GM23338 (cell line): ENCODE data around the gene SAC3D1. TPM values are rescaled to one million over a fixed set of nuclear protein-coding genes. Genes with fewer than 3 reads are reported as not detected.

Experiments used
- ATAC-seq: fragments of 200-7000 bp; cut with Tn5 transposase; 3 replicates; pipeline ENCODE4 v1.9.1; 2020
- DNase-seq: peaks from one replicate; pipeline ENCODE4 v3.0.0-alpha.2; 2015; ENCODE audit warnings: low spot score
- H2AFZ ChIP-seq: fragments of 200-600 bp; sonication (generic); 2 replicates; pipeline ENCODE4 v1.8.0; 2016; ENCODE audit warnings: antibody characterized with exemption, mild to moderate bottlenecking, moderate library complexity
- H3F3A ChIP-seq: fragments of 200-600 bp; sonication (generic); replicated peaks from 2 replicates; pipeline ENCODE4 v1.8.0; 2017; ENCODE audit warnings: antibody characterized with exemption, mixed run types, low read depth
- H3K27ac ChIP-seq: fragments of 200-600 bp; sonication (generic); 2 replicates; pipeline ENCODE4 v1.6.1; 2016; ENCODE audit warnings: low read depth
- H3K27me3 ChIP-seq: fragments of 200-600 bp; sonication (generic); 2 replicates; pipeline ENCODE4 v1.8.0; 2016; ENCODE audit warnings: mild to moderate bottlenecking, mixed run types, moderate library complexity; ENCODE audit not compliant: insufficient read depth
- H3K36me3 ChIP-seq: fragments of 200-600 bp; sonication (generic); 2 replicates; pipeline ENCODE4 v1.8.0; 2016; ENCODE audit warnings: mild to moderate bottlenecking; ENCODE audit not compliant: insufficient read depth
- H3K4me1 ChIP-seq: fragments of 200-600 bp; sonication (generic); 2 replicates; pipeline ENCODE4 v1.8.0; 2016; ENCODE audit warnings: mild to moderate bottlenecking, moderate library complexity; ENCODE audit not compliant: insufficient read depth
- H3K4me2 ChIP-seq: fragments of 200-600 bp; sonication (generic); 2 replicates; pipeline ENCODE4 v1.7.1; 2017; ENCODE audit warnings: mixed run types
- H3K4me3 ChIP-seq: fragments of 200-600 bp; sonication (generic); 2 replicates; pipeline ENCODE4 v1.6.1; 2016; ENCODE audit warnings: mixed run types
- H3K79me2 ChIP-seq: fragments of 200-600 bp; sonication (generic); replicated peaks from 2 replicates; pipeline ENCODE4 v1.8.0; 2017; ENCODE audit warnings: mild to moderate bottlenecking; ENCODE audit not compliant: insufficient read depth
- H3K9me2 ChIP-seq: fragments of 200-600 bp; sonication (generic); 2 replicates; pipeline ENCODE4 v1.8.0; 2017; ENCODE audit not compliant: insufficient read depth
- H4K20me1 ChIP-seq: fragments of 200-600 bp; sonication (generic); replicated peaks from 2 replicates; pipeline ENCODE4 v1.8.0; 2017; ENCODE audit warnings: mild to moderate bottlenecking; ENCODE audit not compliant: insufficient read depth
- H3K27ac Mint-ChIP-seq: 2 replicates; pipeline ENCODE4 v1.8.0; 2020; ENCODE audit warnings: inconsistent platforms, mild to moderate bottlenecking, moderate library complexity, mixed read lengths
- H3K27me3 Mint-ChIP-seq: 3 replicates; pipeline ENCODE4 v1.8.0; 2022; ENCODE audit warnings: low read depth, mild to moderate bottlenecking, moderate library complexity, mixed read lengths, inconsistent platforms; ENCODE audit not compliant: insufficient read depth, poor library complexity
- H3K36me3 Mint-ChIP-seq: 3 replicates; pipeline ENCODE4 v1.8.0; 2021; ENCODE audit warnings: low read depth, mild to moderate bottlenecking, inconsistent platforms, moderate library complexity, mixed read lengths
- H3K4me1 Mint-ChIP-seq: 3 replicates; pipeline ENCODE4 v1.8.0; 2020; ENCODE audit warnings: mild to moderate bottlenecking, inconsistent platforms, mixed read lengths
- H3K4me3 Mint-ChIP-seq: 3 replicates; pipeline ENCODE4 v1.8.0; 2021; ENCODE audit warnings: moderate library complexity, mild to moderate bottlenecking, inconsistent platforms, mixed read lengths
- H3K9me3 Mint-ChIP-seq: 3 replicates; pipeline ENCODE4 v1.8.0; 2020; ENCODE audit warnings: moderate library complexity, mild to moderate bottlenecking, inconsistent platforms, mixed read lengths
- EZH2 ChIP-seq: fragments of 200-600 bp; sonication (generic); IDR thresholded peaks from one replicate; pipeline ENCODE4 v1.8.0; 2017; ENCODE audit warnings: antibody characterized with exemption, mild to moderate bottlenecking, low read depth; ENCODE audit not compliant: unreplicated experiment
- EZH2phosphoT487 ChIP-seq: fragments of 200-600 bp; sonication (generic); IDR thresholded peaks from one replicate; pipeline ENCODE4 v1.8.1; 2018; ENCODE audit warnings: antibody characterized with exemption; ENCODE audit not compliant: unreplicated experiment
- NANOG ChIP-seq: IDR thresholded peaks from 2 replicates; pipeline ENCODE4 v1.6.1; 2016; ENCODE audit warnings: antibody characterized with exemption, borderline replicate concordance
- POLR2AphosphoS5 ChIP-seq: IDR thresholded peaks from 2 replicates; pipeline ENCODE4 v1.6.1; 2016; ENCODE audit warnings: antibody characterized with exemption, low read depth
- ZNF331 ChIP-seq: fragments of 250-450 bp; sonication (Bioruptor Pico); IDR thresholded peaks from 2 replicates; pipeline ENCODE4 v1.5.0; 2020; ENCODE audit warnings: low read depth, mild to moderate bottlenecking, moderate library complexity
- polyA plus RNA-seq: library from polyadenylated mRNA; unstranded; fragments of >200 nt; fragmentation: Nextera tagmentation; extraction: Ambion mirVana; gene quantifications from 2 replicates; pipeline ENCODE4 v1.2.1, GENCODE V29; 2016
- total RNA-seq: library from RNA; depleted of rRNA; stranded (reverse); fragments of >200 nt; shearing (Covaris generic); gene quantifications from 2 replicates; pipeline ENCODE4 v1.2.3, GENCODE V29; 2014
- TF ChIP-seq, protein P1 (sequence below): IDR thresholded peaks from 2 replicates; pipeline ENCODE4 v1.6.1; 2016; ENCODE audit warnings: antibody characterized with exemption
- TF ChIP-seq, protein P2 (sequence below), 2 experiments: fragments of 200-600 bp in 1 of 2; sonication (generic) in 1 of 2; conservative IDR thresholded peaks; 2 replicates each; pipeline versions ENCODE4 v1.5.1 to v1.6.1; 2016 to 2017; ENCODE audit warnings: antibody characterized with exemption in 2 of 2, low read depth in 2 of 2, mild to moderate bottlenecking in 2 of 2, moderate library complexity in 1 of 2
- TF ChIP-seq, protein P3 (sequence below): IDR thresholded peaks from one replicate; pipeline ENCODE4 v1.6.1; 2018; ENCODE audit warnings: antibody characterized with exemption; ENCODE audit not compliant: unreplicated experiment

SAC3D1 gene
- total and polyA plus RNA-seq, 2 experiments from 2014 or later, result 21.6 to 30.3 TPM

DNA sequence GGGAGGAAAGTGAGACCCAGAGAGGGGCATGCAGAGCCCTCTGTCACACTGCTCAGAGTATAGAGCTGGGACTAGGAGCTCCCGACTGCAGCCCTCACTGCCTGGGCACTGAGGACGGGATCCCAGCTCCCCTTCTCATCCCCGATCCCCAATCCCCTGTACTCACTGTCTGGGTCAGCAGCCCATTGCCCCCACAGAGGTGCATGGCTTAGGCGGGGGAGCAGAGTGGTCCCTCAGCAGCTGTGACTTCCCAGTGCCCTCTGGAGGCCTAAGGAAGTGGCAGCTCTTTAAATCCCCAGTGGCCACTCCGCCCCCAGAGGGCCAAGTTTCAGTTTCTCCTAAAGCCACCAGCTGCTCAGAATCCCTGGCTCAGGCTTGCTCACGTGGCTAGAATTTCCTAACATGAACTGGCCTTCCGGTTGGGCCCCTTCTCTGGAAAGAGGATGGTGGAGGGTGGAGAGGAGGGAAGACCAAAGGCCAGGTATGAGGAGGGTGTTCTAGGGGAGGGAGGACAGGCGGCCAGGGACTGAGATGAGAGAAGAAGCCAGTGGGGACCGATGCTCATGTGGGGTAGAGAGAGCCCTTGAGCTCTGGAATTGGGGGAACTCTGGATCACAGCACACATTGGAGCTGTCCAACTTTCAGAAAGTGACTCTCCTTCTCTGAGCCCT, 44.2 kb upstream of the SAC3D1 start, which contains the start of gene BATF2:
BATF2 (minus strand) TSS at position 262 of the 671 bp plus-strand sequence; CDS start at position 205, 57 bp downstream.
- Histone ChIP-seq H3K79me2 (no peaks in the 10 kb centered on the region), H3K27me3 (no peaks in the 10 kb centered on the region), H3K36me3 (no peaks in the 10 kb centered on the region), H3K4me1 (peaks cover 11% of the 10 kb centered on the region), H3K4me2 (peak within 1 kb of the TSS; percentile 61), H3K9me2 (no peaks in the 10 kb centered on the region), H3K4me3 (peak within 1 kb of the TSS; percentile 26; the same call in 1 of the 2 replicates), H3F3A (no peaks in the 10 kb centered on the region), H3K27ac (0 out of 2 replicates have a peak within 1 kb of the TSS, but pooled peaks have one; percentile 26), H2AFZ (peak within 1 kb of the TSS; percentile 97), H4K20me1 (no peaks in the 10 kb centered on the region)
- DNase-seq (peak; percentile 94), ATAC-seq (peak; percentile 96)
- peaks cover 7% of the 10 kb centered on the region for H3K27me3 Mint-ChIP-seq
- H3K9me3 Mint-ChIP-seq, result no peaks in the 10 kb centered on the region
- peaks cover 14% of the 10 kb centered on the region for H3K4me1 Mint-ChIP-seq
- H3K36me3 Mint-ChIP-seq, result no peaks in the 10 kb centered on the region
- TF ChIP-seq ZNF331 (CRISPR knock-in tag) (no peak), EZH2phosphoT487 (no peak), EZH2 (no peak), NANOG (no peak), POLR2AphosphoS5 (peak; percentile 36; the same call in 1 of the 2 replicates)
- TF ChIP-seq, protein P1, sequence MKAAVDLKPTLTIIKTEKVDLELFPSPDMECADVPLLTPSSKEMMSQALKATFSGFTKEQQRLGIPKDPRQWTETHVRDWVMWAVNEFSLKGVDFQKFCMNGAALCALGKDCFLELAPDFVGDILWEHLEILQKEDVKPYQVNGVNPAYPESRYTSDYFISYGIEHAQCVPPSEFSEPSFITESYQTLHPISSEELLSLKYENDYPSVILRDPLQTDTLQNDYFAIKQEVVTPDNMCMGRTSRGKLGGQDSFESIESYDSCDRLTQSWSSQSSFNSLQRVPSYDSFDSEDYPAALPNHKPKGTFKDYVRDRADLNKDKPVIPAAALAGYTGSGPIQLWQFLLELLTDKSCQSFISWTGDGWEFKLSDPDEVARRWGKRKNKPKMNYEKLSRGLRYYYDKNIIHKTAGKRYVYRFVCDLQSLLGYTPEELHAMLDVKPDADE, result no peak
- TF ChIP-seq, protein P2, sequence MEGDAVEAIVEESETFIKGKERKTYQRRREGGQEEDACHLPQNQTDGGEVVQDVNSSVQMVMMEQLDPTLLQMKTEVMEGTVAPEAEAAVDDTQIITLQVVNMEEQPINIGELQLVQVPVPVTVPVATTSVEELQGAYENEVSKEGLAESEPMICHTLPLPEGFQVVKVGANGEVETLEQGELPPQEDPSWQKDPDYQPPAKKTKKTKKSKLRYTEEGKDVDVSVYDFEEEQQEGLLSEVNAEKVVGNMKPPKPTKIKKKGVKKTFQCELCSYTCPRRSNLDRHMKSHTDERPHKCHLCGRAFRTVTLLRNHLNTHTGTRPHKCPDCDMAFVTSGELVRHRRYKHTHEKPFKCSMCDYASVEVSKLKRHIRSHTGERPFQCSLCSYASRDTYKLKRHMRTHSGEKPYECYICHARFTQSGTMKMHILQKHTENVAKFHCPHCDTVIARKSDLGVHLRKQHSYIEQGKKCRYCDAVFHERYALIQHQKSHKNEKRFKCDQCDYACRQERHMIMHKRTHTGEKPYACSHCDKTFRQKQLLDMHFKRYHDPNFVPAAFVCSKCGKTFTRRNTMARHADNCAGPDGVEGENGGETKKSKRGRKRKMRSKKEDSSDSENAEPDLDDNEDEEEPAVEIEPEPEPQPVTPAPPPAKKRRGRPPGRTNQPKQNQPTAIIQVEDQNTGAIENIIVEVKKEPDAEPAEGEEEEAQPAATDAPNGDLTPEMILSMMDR (conservative IDR thresholded peaks at IDR 0.05; ENCODE audit: low read depth in 2 of 2), result peak; percentile 58 to 78
- TF ChIP-seq, protein P3, sequence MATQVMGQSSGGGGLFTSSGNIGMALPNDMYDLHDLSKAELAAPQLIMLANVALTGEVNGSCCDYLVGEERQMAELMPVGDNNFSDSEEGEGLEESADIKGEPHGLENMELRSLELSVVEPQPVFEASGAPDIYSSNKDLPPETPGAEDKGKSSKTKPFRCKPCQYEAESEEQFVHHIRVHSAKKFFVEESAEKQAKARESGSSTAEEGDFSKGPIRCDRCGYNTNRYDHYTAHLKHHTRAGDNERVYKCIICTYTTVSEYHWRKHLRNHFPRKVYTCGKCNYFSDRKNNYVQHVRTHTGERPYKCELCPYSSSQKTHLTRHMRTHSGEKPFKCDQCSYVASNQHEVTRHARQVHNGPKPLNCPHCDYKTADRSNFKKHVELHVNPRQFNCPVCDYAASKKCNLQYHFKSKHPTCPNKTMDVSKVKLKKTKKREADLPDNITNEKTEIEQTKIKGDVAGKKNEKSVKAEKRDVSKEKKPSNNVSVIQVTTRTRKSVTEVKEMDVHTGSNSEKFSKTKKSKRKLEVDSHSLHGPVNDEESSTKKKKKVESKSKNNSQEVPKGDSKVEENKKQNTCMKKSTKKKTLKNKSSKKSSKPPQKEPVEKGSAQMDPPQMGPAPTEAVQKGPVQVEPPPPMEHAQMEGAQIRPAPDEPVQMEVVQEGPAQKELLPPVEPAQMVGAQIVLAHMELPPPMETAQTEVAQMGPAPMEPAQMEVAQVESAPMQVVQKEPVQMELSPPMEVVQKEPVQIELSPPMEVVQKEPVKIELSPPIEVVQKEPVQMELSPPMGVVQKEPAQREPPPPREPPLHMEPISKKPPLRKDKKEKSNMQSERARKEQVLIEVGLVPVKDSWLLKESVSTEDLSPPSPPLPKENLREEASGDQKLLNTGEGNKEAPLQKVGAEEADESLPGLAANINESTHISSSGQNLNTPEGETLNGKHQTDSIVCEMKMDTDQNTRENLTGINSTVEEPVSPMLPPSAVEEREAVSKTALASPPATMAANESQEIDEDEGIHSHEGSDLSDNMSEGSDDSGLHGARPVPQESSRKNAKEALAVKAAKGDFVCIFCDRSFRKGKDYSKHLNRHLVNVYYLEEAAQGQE, result peak; percentile 34
- peak within 1 kb of the TSS; percentile 54 for H3K4me3 Mint-ChIP-seq
- peak within 1 kb of the TSS; percentile 86 for H3K27ac Mint-ChIP-seq
